ENCODE results near the gene NUDT1.
A peak's percentile ranks its signal among the peaks of the same experiment; 100 is the strongest.

NUDT1 gene

DNA sequence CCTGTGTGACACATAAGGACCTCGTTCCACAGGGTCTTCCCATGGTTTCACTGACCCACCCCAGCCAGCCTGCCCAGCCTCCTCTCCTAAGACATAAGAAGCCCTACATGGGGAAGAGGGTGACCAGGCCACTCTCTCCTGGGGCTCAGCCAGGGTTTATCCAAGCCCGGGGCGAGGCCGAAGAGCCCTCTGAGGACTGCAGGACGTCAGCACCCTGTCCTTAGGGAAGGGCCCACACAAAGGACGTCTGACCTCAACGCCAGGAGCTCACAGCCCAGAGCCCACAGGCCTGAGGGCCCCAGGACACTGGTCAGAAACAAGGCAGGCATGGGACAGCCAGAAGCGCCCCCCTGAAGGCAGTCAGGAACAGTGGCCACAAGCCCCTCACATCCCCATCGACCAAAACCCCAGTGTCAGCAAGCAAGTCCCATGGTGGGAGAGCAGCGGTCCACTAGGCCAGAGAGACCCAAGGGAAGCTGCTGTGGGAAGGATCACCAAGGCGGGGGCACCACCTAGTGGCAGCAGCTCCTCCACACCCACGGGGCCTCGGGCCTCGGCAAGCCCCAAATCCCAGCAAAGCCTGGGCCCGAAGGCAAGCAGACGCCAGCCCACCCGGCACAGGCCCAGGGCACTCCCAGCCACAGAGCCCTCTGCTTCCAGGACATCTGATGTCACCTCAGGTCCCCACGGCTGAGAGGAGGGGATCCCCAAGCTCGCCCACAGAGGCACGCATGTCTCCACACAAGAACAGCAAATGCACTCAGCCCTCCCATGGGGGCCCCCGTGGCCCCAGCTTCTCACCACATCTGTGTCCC is 32.7 kb upstream of the NUDT1 start:
- Histone ChIP-seq H3K4me3 (replicated peaks; ENCODE audit: low read depth, low read length) (no peak overlapping the region), H3K27me3 (replicated peaks; ENCODE audit: control insufficient read depth, insufficient read depth, low read length) (no peaks in the 10 kb centered on the region), H3K36me3 (ENCODE audit: control insufficient read depth, insufficient read depth, low read length) (peaks cover 43% of the 10 kb centered on the region)
- TF ChIP-seq, protein P1, sequence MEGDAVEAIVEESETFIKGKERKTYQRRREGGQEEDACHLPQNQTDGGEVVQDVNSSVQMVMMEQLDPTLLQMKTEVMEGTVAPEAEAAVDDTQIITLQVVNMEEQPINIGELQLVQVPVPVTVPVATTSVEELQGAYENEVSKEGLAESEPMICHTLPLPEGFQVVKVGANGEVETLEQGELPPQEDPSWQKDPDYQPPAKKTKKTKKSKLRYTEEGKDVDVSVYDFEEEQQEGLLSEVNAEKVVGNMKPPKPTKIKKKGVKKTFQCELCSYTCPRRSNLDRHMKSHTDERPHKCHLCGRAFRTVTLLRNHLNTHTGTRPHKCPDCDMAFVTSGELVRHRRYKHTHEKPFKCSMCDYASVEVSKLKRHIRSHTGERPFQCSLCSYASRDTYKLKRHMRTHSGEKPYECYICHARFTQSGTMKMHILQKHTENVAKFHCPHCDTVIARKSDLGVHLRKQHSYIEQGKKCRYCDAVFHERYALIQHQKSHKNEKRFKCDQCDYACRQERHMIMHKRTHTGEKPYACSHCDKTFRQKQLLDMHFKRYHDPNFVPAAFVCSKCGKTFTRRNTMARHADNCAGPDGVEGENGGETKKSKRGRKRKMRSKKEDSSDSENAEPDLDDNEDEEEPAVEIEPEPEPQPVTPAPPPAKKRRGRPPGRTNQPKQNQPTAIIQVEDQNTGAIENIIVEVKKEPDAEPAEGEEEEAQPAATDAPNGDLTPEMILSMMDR (IDR thresholded peaks at IDR 0.05; ENCODE audit: insufficient read depth, low read length, poor library complexity, severe bottlenecking): peak; percentile 87
- DNase-seq (ENCODE audit: extremely low read depth, insufficient read length): peak; percentile 70

DNA sequence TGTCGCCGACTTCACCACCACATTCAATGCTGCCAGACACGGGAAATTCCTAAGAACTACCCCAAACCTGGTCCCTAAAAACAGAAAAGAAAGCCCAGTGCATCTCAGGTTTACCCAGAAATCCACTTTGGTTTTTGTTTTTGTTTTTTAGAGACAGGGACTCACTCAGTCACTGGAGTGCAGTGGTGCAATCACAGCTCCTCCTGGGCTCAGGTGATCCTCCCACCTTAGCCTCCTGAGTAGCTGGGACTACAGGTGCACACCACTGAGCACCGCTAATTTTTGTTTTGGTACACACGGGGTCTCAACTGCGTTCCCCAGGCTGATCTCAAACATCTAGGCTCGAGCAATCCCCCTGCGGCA is 32.1 kb upstream of the NUDT1 start:
- no peak for DNase-seq (ENCODE audit: extremely low read depth, insufficient read length)
- H3K27me3 ChIP-seq (replicated peaks; ENCODE audit: control insufficient read depth, insufficient read depth, low read length): no peaks in the 10 kb centered on the region
- H3K36me3 ChIP-seq (ENCODE audit: control insufficient read depth, insufficient read depth, low read length): peaks cover 48% of the 10 kb centered on the region
- no peak overlapping the region for H3K4me3 ChIP-seq (replicated peaks; ENCODE audit: low read depth, low read length)
- TF ChIP-seq, protein P1 (IDR thresholded peaks at IDR 0.05; ENCODE audit: insufficient read depth, low read length, poor library complexity, severe bottlenecking): no peak

DNA sequence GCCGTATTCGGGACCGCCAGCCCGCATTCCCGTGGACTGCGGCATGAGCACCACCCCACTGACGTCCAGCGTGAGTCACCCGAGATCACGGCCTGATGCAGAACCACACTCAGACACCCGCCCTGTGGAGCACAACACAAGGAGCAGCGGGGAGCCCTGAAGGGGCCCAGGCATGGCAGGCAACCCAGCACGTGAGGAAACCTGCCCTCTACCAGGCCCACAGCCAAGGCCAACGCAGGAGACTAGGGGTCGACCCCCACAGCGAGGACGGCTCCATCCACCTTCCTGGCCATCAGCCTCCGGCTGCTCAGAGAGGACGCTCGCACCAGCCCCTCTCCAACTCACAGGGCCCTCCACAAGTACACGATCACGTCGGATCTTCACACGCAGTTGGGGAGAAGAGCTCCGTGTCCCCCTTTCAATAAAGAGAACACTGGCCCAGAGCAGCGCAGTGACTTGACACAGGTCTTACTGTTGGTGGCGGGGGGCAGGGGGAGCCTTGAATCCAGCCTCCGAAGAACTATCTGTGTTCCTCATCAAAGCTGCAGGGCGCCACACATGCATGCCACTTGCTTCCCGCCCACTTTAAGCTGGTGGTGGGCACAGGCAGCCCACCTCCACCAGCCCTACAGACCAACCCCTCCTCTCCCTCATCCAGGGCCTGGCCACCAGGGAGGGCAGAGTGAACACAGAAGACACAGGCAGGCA is 31.3 kb upstream of the NUDT1 start:
- Histone ChIP-seq H3K27me3 (replicated peaks; ENCODE audit: control insufficient read depth, insufficient read depth, low read length) (no peaks in the 10 kb centered on the region), H3K4me3 (replicated peaks; ENCODE audit: low read depth, low read length) (no peak overlapping the region), H3K36me3 (ENCODE audit: control insufficient read depth, insufficient read depth, low read length) (peaks cover 53% of the 10 kb centered on the region)
- TF ChIP-seq, protein P1 (IDR thresholded peaks at IDR 0.05; ENCODE audit: insufficient read depth, low read length, poor library complexity, severe bottlenecking): no peak
- DNase-seq (ENCODE audit: extremely low read depth, insufficient read length): no peak

DNA sequence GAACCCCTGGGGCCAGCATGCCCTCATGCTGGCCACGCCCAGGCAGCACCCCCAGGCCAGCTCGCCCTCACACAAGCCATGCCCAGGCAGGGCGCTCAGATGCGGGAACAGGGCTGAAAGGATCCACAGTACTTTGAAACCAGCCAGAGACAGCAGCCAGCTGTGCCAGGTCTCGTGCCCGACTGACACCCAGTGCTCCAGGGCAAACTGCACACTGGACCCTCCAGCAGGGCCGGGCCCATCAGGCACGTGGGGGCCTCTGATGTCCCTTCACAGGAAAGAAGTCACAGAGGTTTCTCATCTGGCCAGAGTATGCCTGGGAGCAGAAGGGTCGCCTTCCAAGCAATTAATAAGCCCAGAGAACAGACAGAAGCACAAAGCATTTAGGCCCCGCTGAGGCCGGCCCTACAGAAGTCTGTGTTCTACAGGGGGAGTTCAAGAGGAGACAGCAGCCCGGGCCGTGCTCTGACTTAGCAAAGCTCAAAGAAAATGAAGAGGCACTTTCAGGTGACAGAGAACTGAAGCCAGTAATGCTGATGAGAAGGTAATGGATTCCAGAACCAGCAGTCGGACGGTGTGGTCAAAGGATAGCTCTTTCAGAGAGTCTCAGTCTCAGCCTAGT is 30.7 kb upstream of the NUDT1 start:
- TF ChIP-seq, protein P1 (IDR thresholded peaks at IDR 0.05; ENCODE audit: insufficient read depth, low read length, poor library complexity, severe bottlenecking): no peak
- peaks cover 57% of the 10 kb centered on the region for H3K36me3 ChIP-seq (ENCODE audit: control insufficient read depth, insufficient read depth, low read length)
- no peak overlapping the region for H3K4me3 ChIP-seq (replicated peaks; ENCODE audit: low read depth, low read length)
- DNase-seq (ENCODE audit: extremely low read depth, insufficient read length): no peak
- no peaks in the 10 kb centered on the region for H3K27me3 ChIP-seq (replicated peaks; ENCODE audit: control insufficient read depth, insufficient read depth, low read length)

DNA sequence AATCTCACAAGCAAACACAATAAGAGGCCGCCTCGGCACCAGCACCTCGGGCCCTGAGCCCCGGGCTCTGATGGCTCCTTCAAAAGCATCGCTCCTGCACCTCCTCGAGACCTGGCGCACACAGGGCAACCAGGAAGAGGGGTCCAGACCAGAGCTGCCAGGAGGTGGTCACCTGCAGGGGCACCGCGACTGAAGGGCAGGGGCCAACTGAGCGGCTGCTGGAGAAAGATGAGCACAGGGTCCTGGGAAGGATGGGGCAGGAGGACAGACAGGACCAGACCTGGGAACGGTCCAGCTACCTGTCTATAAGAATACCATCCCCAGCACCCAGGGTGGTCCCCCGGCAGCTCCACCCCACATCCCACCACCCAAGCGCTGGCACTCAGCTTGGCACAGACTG is 30.1 kb upstream of the NUDT1 start:
- Histone ChIP-seq H3K4me3 (replicated peaks; ENCODE audit: low read depth, low read length) (no peak overlapping the region), H3K27me3 (replicated peaks; ENCODE audit: control insufficient read depth, insufficient read depth, low read length) (no peaks in the 10 kb centered on the region), H3K36me3 (ENCODE audit: control insufficient read depth, insufficient read depth, low read length) (peaks cover 62% of the 10 kb centered on the region)
- no peak for DNase-seq (ENCODE audit: extremely low read depth, insufficient read length)
- TF ChIP-seq, protein P1 (IDR thresholded peaks at IDR 0.05; ENCODE audit: insufficient read depth, low read length, poor library complexity, severe bottlenecking): no peak
